Testis (tissue), 3 donors: ENCODE measurements around the gene MAGI2. TPM values are rescaled to one million over a fixed set of nuclear protein-coding genes. Genes with fewer than 3 reads are reported as not detected.

Source experiments
- DNase-seq: peaks from one replicate; pipeline ENCODE4 v3.0.0-alpha.2; 2019
- H3K27ac ChIP-seq, 2 donors: fragments of 200-600 bp; sonication (generic); one replicate each; pipeline ENCODE4 v1.5.1; 2019
- H3K27me3 ChIP-seq: fragments of 200-600 bp; sonication (generic); one replicate; pipeline ENCODE4 v1.5.1; 2019
- H3K36me3 ChIP-seq: fragments of 200-600 bp; sonication (generic); one replicate; pipeline ENCODE4 v1.5.1; 2017; ENCODE audit warnings: low read depth; ENCODE audit errors: missing control alignments
- H3K4me1 ChIP-seq: fragments of 200-600 bp; sonication (generic); one replicate; pipeline ENCODE4 v1.5.1; 2019
- H3K4me3 ChIP-seq, 2 donors: fragments of 200-600 bp; sonication (generic); one replicate each; pipeline ENCODE4 v1.5.1; 2017 to 2019
- H3K9me3 ChIP-seq: fragments of 200-600 bp; sonication (generic); one replicate; pipeline ENCODE4 v1.5.1; 2017
- POLR2A ChIP-seq: fragments of 450-650 bp; IDR thresholded peaks from one replicate; pipeline ENCODE4 v1.6.1; 2017; ENCODE audit warnings: antibody characterized with exemption, mild to moderate bottlenecking, moderate library complexity
- WGBS, 2 donors: methylation state at CpG; one replicate each; pipeline ENCODE4 v1.1.5; 2018; 5-methylcytosine and 5-hydroxymethylcytosine counted together
- intact Hi-C: fragments of 100-400 bp; cut with DNase I; formaldehyde crosslinking; loops from one replicate; pipeline ENCODE4 v1.15.1; 2023; ENCODE audit warnings: low total_unique reads
- polyA plus RNA-seq: library from polyadenylated mRNA; stranded (reverse); fragments of 350-450 nt; fragmentation: Illumina TruSeq; extraction: RNeasy Lipid Tissue Mini Kit (QIAGEN cat#74804); gene quantifications from one replicate; pipeline ENCODE4 v1.2.3, GENCODE V29; 2014; ENCODE audit warnings: low read depth, low replicate concordance; ENCODE audit not compliant: insufficient read depth
- total RNA-seq, 2 donors: library from RNA; depleted of rRNA; stranded (reverse); fragments of >200 nt; gene quantifications; one replicate each; pipeline ENCODE4 v1.2.3, GENCODE V29; 2016
- TF ChIP-seq, protein P1 (sequence below), 3 experiments: fragments of 450-650 bp in 2 of 3; fragments of 200-600 bp in 1 of 3; sonication (generic) in 1 of 3; IDR thresholded peaks; one replicate each; pipeline ENCODE4 v1.5.1; 2016 to 2019; ENCODE audit warnings: antibody characterized with exemption in 3 of 3, mild to moderate bottlenecking in 2 of 3, moderate library complexity in 1 of 3

The MAGI2 gene
- total and polyA plus RNA-seq, 3 donors from 2014 or later = 11.2 to 13.1 (median 12.4) TPM

- intact Hi-C loops = no loop called here
- H3K4me3 ChIP-seq = no peak overlapping the region
- H3K36me3 ChIP-seq = no peaks in the 10 kb centered on the region
- no peaks in the 10 kb centered on the region for H3K27me3 ChIP-seq
- H3K27ac ChIP-seq = peak overlapping the region; percentile 44 to 74
- no peak for DNase-seq
- no peaks in the 10 kb centered on the region for H3K9me3 ChIP-seq
- 28 to 37% methylated on average over 9 to 10 of the region's 10 CpGs for WGBS, 2 donors
- peaks cover 13% of the 10 kb centered on the region for H3K4me1 ChIP-seq
- TF ChIP-seq POLR2A = no peak
- TF ChIP-seq, protein P1, sequence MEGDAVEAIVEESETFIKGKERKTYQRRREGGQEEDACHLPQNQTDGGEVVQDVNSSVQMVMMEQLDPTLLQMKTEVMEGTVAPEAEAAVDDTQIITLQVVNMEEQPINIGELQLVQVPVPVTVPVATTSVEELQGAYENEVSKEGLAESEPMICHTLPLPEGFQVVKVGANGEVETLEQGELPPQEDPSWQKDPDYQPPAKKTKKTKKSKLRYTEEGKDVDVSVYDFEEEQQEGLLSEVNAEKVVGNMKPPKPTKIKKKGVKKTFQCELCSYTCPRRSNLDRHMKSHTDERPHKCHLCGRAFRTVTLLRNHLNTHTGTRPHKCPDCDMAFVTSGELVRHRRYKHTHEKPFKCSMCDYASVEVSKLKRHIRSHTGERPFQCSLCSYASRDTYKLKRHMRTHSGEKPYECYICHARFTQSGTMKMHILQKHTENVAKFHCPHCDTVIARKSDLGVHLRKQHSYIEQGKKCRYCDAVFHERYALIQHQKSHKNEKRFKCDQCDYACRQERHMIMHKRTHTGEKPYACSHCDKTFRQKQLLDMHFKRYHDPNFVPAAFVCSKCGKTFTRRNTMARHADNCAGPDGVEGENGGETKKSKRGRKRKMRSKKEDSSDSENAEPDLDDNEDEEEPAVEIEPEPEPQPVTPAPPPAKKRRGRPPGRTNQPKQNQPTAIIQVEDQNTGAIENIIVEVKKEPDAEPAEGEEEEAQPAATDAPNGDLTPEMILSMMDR (IDR thresholded peaks at IDR 0.05) = no peak
These were observed 1278.0 kb downstream of the MAGI2 start for GRCh38 chr7:78175330-78176100.

GRCh38 chr7:78173666-78174065, 1279.8 kb downstream of the MAGI2 start:
- no peak for TF ChIP-seq POLR2A
- TF ChIP-seq, protein P1 (IDR thresholded peaks at IDR 0.05) = no peak
- H3K27ac ChIP-seq = no peak overlapping the region
- H3K4me1 ChIP-seq = peaks cover 13% of the 10 kb centered on the region
- H3K4me3 ChIP-seq = no peak overlapping the region
- intact Hi-C loops = no loop called here
- WGBS, 2 donors = 62 to 73% methylated on average over 5 of the region's 5 CpGs
- no peaks in the 10 kb centered on the region for H3K9me3 ChIP-seq
- no peaks in the 10 kb centered on the region for H3K27me3 ChIP-seq
- no peaks in the 10 kb centered on the region for H3K36me3 ChIP-seq
- no peak for DNase-seq

DNA sequence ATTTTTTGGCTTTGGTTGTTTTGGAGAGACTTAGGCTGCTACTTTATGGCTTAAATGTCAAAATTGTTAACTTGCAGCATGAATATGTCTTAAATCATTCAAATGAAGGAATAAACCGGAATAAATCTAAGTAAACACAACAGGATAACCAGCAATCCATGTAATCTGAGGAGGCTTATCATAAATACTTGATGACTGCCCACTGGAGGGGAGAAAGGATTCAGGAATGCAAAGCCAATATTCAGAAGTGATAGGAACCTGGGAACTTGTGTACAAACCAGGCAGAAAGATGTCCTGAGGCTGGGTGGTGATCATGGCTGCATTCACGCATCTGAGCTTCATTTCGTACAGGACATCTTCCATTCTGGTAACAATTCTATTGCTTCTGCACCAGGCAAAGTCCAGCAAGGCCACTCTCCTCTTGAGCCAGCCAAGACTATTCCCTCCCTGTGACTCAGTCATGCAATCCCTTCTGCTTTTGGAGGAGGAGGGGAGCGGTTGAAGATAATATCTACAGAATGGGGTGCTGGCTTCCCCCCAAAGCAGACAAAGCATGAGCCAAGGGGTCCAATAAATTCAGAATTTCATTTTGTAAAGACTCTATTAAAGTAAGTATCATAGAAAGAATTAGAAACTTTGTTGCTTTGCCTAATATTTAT, 1280.4 kb downstream of the MAGI2 start:
- TF ChIP-seq, protein P1 (IDR thresholded peaks at IDR 0.05) = no peak
- no peak for TF ChIP-seq POLR2A
- Histone ChIP-seq H3K9me3 (no peaks in the 10 kb centered on the region), H3K36me3 (no peaks in the 10 kb centered on the region), H3K27me3 (no peaks in the 10 kb centered on the region), H3K27ac (no peak overlapping the region), H3K4me3 (no peak overlapping the region), H3K4me1 (peaks cover 13% of the 10 kb centered on the region)
- DNase-seq = no peak
- 43 to 47% methylated on average over 4 of the region's 4 CpGs for WGBS, 2 donors
- intact Hi-C loops = no loop called here

GRCh38 chr7:78172267-78172757, 1281.2 kb downstream of the MAGI2 start:
- Histone ChIP-seq H3K27ac (no peak overlapping the region), H3K36me3 (no peaks in the 10 kb centered on the region), H3K9me3 (no peaks in the 10 kb centered on the region), H3K27me3 (no peaks in the 10 kb centered on the region), H3K4me3 (no peak overlapping the region), H3K4me1 (peaks cover 13% of the 10 kb centered on the region)
- no peak for TF ChIP-seq POLR2A
- TF ChIP-seq, protein P1 (IDR thresholded peaks at IDR 0.05) = no peak
- 63 to 64% methylated on average over 5 of the region's 5 CpGs for WGBS, 2 donors
- intact Hi-C loops = no loop called here
- no peak for DNase-seq
